DND-41 (cell line): Measurements from ENCODE around the gene CACNA2D4.

Experiments used
- ATAC-seq: fragments of 200-7000 bp; cut with Tn5 transposase; 3 replicates; pipeline ENCODE4 v1.9.1; 2021; ENCODE audit warnings: low read depth; ENCODE audit not compliant: insufficient read depth
- DNase-seq: peaks from one replicate; pipeline ENCODE4 v3.0.0-alpha.2; 2020
- H2AFZ ChIP-seq: 2 replicates; pipeline ENCODE4 v1.6.0; 2012; ENCODE audit warnings: low read depth, low read length
- H3K27ac ChIP-seq: 2 replicates; pipeline ENCODE4 v1.5.1; 2012; ENCODE audit warnings: low read length, inconsistent platforms
- H3K27me3 ChIP-seq: fragments of 200-600 bp; sonication (generic); 2 replicates; pipeline ENCODE4 v1.6.0; 2012; ENCODE audit warnings: low read length, mild to moderate bottlenecking, inconsistent platforms; ENCODE audit not compliant: insufficient read depth, poor library complexity
- H3K36me3 ChIP-seq: 2 replicates; pipeline ENCODE4 v1.5.1; 2012; ENCODE audit warnings: low read length, inconsistent platforms; ENCODE audit not compliant: insufficient read depth
- H3K4me1 ChIP-seq: 2 replicates; pipeline ENCODE4 v1.5.1; 2012; ENCODE audit warnings: mild to moderate bottlenecking, low read length; ENCODE audit not compliant: insufficient read depth
- H3K4me2 ChIP-seq: 2 replicates; pipeline ENCODE4 v1.6.0; 2012; ENCODE audit warnings: mild to moderate bottlenecking, moderate library complexity, low read length, inconsistent platforms; ENCODE audit not compliant: insufficient read depth
- H3K4me3 ChIP-seq, 2 experiments: fragments of 200-600 bp in 1 of 2; shearing (Covaris generic) in 1 of 2; 2 replicates each; pipeline ENCODE4 v1.5.1; 2012 to 2016; ENCODE audit warnings: inconsistent platforms in 2 of 2, low read length in 2 of 2, mild to moderate bottlenecking in 2 of 2, low read depth in 1 of 2, moderate library complexity in 1 of 2
- H3K79me2 ChIP-seq: 2 replicates; pipeline ENCODE4 v1.6.0; 2012; ENCODE audit warnings: low read length, inconsistent platforms; ENCODE audit not compliant: insufficient read depth
- H3K9ac ChIP-seq: 2 replicates; pipeline ENCODE4 v1.6.0; 2012; ENCODE audit warnings: low read depth, mild to moderate bottlenecking, inconsistent platforms, low read length, moderate library complexity
- H3K9me3 ChIP-seq: 2 replicates; pipeline ENCODE4 v1.5.1; 2012; ENCODE audit warnings: low read length, moderate library complexity, mild to moderate bottlenecking, inconsistent platforms; ENCODE audit not compliant: insufficient read depth, severe bottlenecking
- H4K20me1 ChIP-seq: 2 replicates; pipeline ENCODE4 v1.6.0; 2012; ENCODE audit warnings: low read length; ENCODE audit not compliant: insufficient read depth
- EZH2 ChIP-seq: IDR thresholded peaks from 3 replicates; pipeline ENCODE4 v1.6.1; 2012; ENCODE audit warnings: borderline replicate concordance, low read depth, mild to moderate bottlenecking, moderate library complexity, low read length, inconsistent platforms; ENCODE audit not compliant: severe bottlenecking
- TF ChIP-seq, protein P1 (sequence below): IDR thresholded peaks from 2 replicates; pipeline ENCODE4 v1.5.1; 2012; ENCODE audit warnings: borderline replicate concordance, low read length, moderate library complexity, mild to moderate bottlenecking; ENCODE audit not compliant: poor library complexity, severe bottlenecking; ENCODE audit errors: extremely low read depth

CACNA2D4 gene

DNA sequence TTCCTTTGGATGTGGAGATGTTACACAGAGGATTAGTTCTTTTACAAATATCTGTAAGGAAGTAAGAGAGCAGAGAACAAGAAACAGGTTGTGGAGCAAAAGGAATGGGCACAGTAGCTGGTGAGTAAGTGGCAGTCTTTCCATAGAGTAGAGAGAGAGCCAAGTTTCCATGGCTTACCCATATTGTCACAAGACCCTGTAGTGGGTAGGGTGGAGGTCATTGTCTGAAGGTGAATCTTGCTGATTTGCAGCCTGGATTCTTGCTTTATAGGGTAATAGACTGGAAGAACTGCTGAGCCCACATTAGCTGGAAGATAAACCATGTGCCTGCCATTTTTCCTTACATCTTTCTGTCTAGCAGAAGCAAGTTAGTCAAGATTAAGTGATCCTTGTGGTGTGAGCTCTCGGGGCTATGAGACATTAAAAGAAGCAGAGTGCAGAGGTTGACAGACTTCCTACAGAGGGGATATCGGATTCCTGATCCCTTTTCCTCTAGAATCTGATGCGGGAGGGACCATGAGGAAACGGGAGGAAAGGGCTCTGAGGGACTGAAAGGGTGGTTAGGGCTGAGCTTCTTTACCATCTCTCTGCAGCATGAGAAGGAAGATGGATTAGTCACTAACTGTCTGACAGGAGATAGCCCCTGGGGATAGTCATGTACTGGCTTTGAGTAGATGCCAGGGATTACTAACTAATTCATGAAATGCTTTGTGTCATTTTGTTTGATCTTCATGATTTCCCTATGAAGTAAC lies 142.1 kb downstream of the CACNA2D4 start:
- H3K36me3 ChIP-seq: peaks cover 62% of the 10 kb centered on the region
- H3K79me2 ChIP-seq: peaks cover 21% of the 10 kb centered on the region; the same call in 1 of the 2 replicates
- H3K27me3 ChIP-seq: no peaks in the 10 kb centered on the region
- H2AFZ ChIP-seq: no peak overlapping the region
- H3K27ac ChIP-seq: no peak overlapping the region
- H4K20me1 ChIP-seq: peaks cover 10% of the 10 kb centered on the region
- no peak overlapping the region for H3K9ac ChIP-seq
- H3K4me2 ChIP-seq: no peak overlapping the region
- DNase-seq (no peak), ATAC-seq (no peak)
- no peaks in the 10 kb centered on the region for H3K4me1 ChIP-seq
- H3K9me3 ChIP-seq: no peaks in the 10 kb centered on the region
- no peak overlapping the region for H3K4me3 ChIP-seq
- no peak for TF ChIP-seq EZH2
- TF ChIP-seq, protein P1, sequence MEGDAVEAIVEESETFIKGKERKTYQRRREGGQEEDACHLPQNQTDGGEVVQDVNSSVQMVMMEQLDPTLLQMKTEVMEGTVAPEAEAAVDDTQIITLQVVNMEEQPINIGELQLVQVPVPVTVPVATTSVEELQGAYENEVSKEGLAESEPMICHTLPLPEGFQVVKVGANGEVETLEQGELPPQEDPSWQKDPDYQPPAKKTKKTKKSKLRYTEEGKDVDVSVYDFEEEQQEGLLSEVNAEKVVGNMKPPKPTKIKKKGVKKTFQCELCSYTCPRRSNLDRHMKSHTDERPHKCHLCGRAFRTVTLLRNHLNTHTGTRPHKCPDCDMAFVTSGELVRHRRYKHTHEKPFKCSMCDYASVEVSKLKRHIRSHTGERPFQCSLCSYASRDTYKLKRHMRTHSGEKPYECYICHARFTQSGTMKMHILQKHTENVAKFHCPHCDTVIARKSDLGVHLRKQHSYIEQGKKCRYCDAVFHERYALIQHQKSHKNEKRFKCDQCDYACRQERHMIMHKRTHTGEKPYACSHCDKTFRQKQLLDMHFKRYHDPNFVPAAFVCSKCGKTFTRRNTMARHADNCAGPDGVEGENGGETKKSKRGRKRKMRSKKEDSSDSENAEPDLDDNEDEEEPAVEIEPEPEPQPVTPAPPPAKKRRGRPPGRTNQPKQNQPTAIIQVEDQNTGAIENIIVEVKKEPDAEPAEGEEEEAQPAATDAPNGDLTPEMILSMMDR: no peak

DNA sequence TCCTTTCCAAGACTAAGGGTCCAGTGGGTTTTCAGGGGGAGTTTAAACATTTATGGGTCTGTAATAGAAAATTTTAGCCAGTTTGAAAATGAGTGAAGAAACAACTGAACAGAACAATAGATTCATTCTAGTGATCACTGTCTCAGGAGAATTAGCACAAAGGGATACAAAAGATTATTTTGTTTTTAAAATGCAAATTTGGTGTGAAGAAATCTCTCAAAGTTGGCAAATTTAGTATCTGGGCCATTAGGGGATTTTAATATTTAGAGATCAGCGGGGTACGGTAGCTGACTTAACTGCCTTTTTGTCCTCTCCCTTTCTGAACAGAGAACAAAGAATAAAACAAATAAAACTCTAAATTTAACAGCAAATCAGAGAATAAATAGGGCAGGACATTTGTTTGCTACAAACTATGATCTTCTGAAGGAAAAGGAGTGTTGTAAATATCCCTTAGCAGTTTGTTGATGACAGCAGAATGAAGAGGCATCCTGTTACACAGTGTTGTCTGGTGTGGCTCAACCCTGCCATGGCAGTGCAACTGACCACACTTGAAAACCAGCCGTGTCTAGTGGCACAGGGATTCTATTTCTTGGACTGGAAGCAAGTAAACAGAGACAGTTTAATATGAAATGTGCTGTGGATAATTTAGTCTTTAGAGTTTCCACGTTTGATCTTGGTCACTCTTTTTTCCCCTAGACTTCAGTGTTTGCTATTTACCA lies 144.4 kb downstream of the CACNA2D4 start:
- Histone ChIP-seq H3K4me1 (no peaks in the 10 kb centered on the region), H3K9me3 (no peaks in the 10 kb centered on the region), H3K36me3 (peaks cover 58% of the 10 kb centered on the region), H2AFZ (no peak overlapping the region), H3K27ac (no peak overlapping the region), H3K79me2 (peaks cover 41% of the 10 kb centered on the region; the same call in 1 of the 2 replicates), H3K9ac (no peak overlapping the region), H3K27me3 (no peaks in the 10 kb centered on the region), H4K20me1 (peaks cover 13% of the 10 kb centered on the region), H3K4me3 (no peak overlapping the region), H3K4me2 (no peak overlapping the region)
- ATAC-seq (no peak), DNase-seq (no peak)
- TF ChIP-seq, protein P1: no peak
- TF ChIP-seq EZH2: no peak

DNA sequence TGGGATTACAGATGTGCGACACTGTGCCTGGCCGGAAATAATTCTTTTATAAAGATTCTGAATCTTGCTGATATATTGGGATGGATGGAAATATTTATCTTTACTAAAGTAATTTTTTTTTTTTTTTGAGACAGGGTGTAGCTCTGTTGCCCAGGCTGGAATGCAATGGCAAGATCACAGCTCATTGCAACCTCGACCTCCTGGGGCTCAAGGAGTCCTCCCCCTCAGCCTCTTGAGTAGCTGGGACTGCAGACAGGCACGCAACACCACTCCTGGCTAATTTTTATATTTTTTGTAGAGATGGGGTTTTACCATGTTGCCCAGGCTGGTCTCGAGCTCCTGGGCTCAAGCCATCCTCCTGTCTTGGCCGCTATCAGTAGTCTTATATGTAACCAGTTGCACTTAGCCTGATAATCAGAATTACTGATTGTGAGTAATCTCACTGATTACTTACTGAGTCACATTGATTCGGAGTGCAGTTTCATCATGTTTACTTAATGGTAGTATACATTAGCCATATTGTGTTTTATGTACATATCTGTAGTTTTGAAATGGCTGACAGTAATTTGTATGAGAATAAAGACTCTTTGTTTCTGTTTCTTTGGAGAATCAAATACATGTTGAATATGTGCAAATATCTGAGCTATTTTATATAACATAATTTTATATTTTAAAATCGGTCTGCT lies 148.5 kb downstream of the CACNA2D4 start:
- DNase-seq: no peak
- Histone ChIP-seq H3K27ac (no peak overlapping the region), H3K4me2 (no peak overlapping the region)

More for the DNA sequence above, 148.5 kb downstream of the CACNA2D4 start:
- no peaks in the 10 kb centered on the region for H3K4me1 ChIP-seq
- TF ChIP-seq, protein P1: no peak
- TF ChIP-seq EZH2: no peak
- H3K36me3 ChIP-seq: peaks cover 40% of the 10 kb centered on the region
- peaks cover 73% of the 10 kb centered on the region for H3K79me2 ChIP-seq
- no peaks in the 10 kb centered on the region for H3K9me3 ChIP-seq
- no peak overlapping the region for H2AFZ ChIP-seq
- no peak for ATAC-seq
- no peak overlapping the region for H3K4me3 ChIP-seq
- H4K20me1 ChIP-seq: peaks cover 9% of the 10 kb centered on the region; the same call in 1 of the 2 replicates
- no peak overlapping the region for H3K9ac ChIP-seq
- no peaks in the 10 kb centered on the region for H3K27me3 ChIP-seq
